ENCODE measurements around the gene ETV1.

ETV1 gene

GRCh38 chr7:14016950-14017349 is 27.5 kb upstream of the ETV1 start:
- H3K4me3 ChIP-seq (ENCODE audit: low read depth, low read length), result no peak overlapping the region
- no peak for TF ChIP-seq CTCF (IDR thresholded peaks at IDR 0.05; ENCODE audit: borderline replicate concordance, insufficient read depth, low read depth, low read length)

GRCh38 chr7:14013898-14014297 is 24.4 kb upstream of the ETV1 start:
- TF ChIP-seq CTCF (IDR thresholded peaks at IDR 0.05; ENCODE audit: borderline replicate concordance, insufficient read depth, low read depth, low read length), result no peak
- H3K4me3 ChIP-seq (ENCODE audit: low read depth, low read length), result no peak overlapping the region

- TF ChIP-seq CTCF (IDR thresholded peaks at IDR 0.05; ENCODE audit: borderline replicate concordance, insufficient read depth, low read depth, low read length), result no peak
- no peak overlapping the region for H3K4me3 ChIP-seq (ENCODE audit: low read depth, low read length)
These were observed 20.3 kb upstream of the ETV1 start for GRCh38 chr7:14009453-14010418.

GRCh38 chr7:14001139-14001538 is 11.7 kb upstream of the ETV1 start:
- no peak for TF ChIP-seq CTCF (IDR thresholded peaks at IDR 0.05; ENCODE audit: borderline replicate concordance, insufficient read depth, low read depth, low read length)
- H3K4me3 ChIP-seq (ENCODE audit: low read depth, low read length), result no peak overlapping the region

GRCh38 chr7:14000247-14000646 is 10.8 kb upstream of the ETV1 start:
- no peak overlapping the region for H3K4me3 ChIP-seq (ENCODE audit: low read depth, low read length)
- no peak for TF ChIP-seq CTCF (IDR thresholded peaks at IDR 0.05; ENCODE audit: borderline replicate concordance, insufficient read depth, low read depth, low read length)

- TF ChIP-seq CTCF (IDR thresholded peaks at IDR 0.05; ENCODE audit: borderline replicate concordance, insufficient read depth, low read depth, low read length), result no peak
- no peak overlapping the region for H3K4me3 ChIP-seq (ENCODE audit: low read depth, low read length)
These were observed 9.4 kb upstream of the ETV1 start for GRCh38 chr7:13998866-13999265.

GRCh38 chr7:13992596-13992964 is 3.1 kb upstream of the ETV1 start:
- no peak for TF ChIP-seq CTCF (IDR thresholded peaks at IDR 0.05; ENCODE audit: borderline replicate concordance, insufficient read depth, low read depth, low read length)
- H3K4me3 ChIP-seq (ENCODE audit: low read depth, low read length), result no peak overlapping the region

Data from GM12875 (cell line).